ENCODE data around the gene SERPINB13.

GRCh38 chr18:63648241-63648640, 61.1 kb downstream of the SERPINB13 start:
- no peak for TF ChIP-seq CTCF (IDR thresholded peaks at IDR 0.05)
- no peak for TF ChIP-seq POLR2AphosphoS5 (IDR thresholded peaks at IDR 0.05)

Measured in sigmoid colon (tissue), 4 donors.